Measurements from ENCODE around the gene IL12RB2. TPM values are rescaled to one million over a fixed set of nuclear protein-coding genes. Genes with fewer than 3 reads are reported as not detected.

The IL12RB2 gene
- total RNA-seq, 1 donor from 2014 or later, result not detected

DNA sequence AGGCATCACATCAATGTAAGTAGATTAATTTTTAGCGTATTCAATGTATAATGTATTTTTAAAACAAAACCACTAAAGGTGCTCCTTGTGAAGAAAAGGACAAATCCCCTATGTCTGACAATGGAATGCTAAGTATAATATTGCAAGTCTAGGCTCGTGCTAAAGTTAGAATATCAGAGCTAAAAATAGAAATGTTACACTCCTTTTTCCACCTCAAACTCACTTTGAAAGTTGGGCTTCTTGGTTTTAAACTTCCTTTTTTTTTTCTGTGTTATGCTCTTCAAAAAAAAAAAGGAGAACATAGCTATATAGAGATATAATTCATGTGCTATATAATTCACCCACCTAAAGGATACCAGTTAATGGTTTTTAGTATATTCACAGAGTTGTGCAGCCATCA is 126.2 kb downstream of the IL12RB2 start:
- no peaks in the 10 kb centered on the region for H3K27me3 Mint-ChIP-seq (ENCODE audit: unreplicated experiment)
- H3K9me3 Mint-ChIP-seq (ENCODE audit: unreplicated experiment), result no peaks in the 10 kb centered on the region
- H3K36me3 Mint-ChIP-seq (ENCODE audit: unreplicated experiment), result peaks cover 2% of the 10 kb centered on the region
- H3K4me3 Mint-ChIP-seq (ENCODE audit: unreplicated experiment), result no peak overlapping the region
- H3K4me1 Mint-ChIP-seq (ENCODE audit: unreplicated experiment), result peaks cover 27% of the 10 kb centered on the region
- TF ChIP-seq, protein P1, sequence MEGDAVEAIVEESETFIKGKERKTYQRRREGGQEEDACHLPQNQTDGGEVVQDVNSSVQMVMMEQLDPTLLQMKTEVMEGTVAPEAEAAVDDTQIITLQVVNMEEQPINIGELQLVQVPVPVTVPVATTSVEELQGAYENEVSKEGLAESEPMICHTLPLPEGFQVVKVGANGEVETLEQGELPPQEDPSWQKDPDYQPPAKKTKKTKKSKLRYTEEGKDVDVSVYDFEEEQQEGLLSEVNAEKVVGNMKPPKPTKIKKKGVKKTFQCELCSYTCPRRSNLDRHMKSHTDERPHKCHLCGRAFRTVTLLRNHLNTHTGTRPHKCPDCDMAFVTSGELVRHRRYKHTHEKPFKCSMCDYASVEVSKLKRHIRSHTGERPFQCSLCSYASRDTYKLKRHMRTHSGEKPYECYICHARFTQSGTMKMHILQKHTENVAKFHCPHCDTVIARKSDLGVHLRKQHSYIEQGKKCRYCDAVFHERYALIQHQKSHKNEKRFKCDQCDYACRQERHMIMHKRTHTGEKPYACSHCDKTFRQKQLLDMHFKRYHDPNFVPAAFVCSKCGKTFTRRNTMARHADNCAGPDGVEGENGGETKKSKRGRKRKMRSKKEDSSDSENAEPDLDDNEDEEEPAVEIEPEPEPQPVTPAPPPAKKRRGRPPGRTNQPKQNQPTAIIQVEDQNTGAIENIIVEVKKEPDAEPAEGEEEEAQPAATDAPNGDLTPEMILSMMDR (IDR thresholded peaks at IDR 0.05), result no peak
- H3K27ac Mint-ChIP-seq (ENCODE audit: unreplicated experiment), result no peak overlapping the region
- no peak for DNase-seq (ENCODE audit: extremely low spot score, unreplicated experiment)

DNA sequence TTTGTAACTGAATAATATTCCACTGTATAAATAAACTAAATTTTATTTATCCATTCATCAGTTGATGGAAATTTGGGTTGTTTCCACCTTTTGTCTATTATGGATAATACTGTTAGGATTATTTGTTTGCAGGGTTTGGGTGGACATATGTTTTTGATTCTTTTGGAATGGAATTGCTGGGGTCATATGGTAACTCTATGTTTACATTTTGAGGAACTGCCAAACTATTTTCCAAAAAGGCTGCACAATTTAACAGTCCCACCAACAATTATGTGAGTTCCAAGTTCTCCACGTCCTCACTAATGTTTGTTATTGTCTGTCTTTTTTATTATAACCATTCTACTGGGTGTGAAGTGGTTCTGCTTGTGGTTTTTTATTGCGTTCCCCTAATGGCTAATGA is 126.8 kb downstream of the IL12RB2 start:
- H3K9me3 Mint-ChIP-seq (ENCODE audit: unreplicated experiment), result no peaks in the 10 kb centered on the region
- peaks cover 2% of the 10 kb centered on the region for H3K36me3 Mint-ChIP-seq (ENCODE audit: unreplicated experiment)
- H3K4me1 Mint-ChIP-seq (ENCODE audit: unreplicated experiment), result peaks cover 27% of the 10 kb centered on the region
- no peak for DNase-seq (ENCODE audit: extremely low spot score, unreplicated experiment)
- H3K27ac Mint-ChIP-seq (ENCODE audit: unreplicated experiment), result peak overlapping the region; percentile 10
- no peak overlapping the region for H3K4me3 Mint-ChIP-seq (ENCODE audit: unreplicated experiment)
- H3K27me3 Mint-ChIP-seq (ENCODE audit: unreplicated experiment), result no peaks in the 10 kb centered on the region
- TF ChIP-seq, protein P1 (IDR thresholded peaks at IDR 0.05), result no peak

DNA sequence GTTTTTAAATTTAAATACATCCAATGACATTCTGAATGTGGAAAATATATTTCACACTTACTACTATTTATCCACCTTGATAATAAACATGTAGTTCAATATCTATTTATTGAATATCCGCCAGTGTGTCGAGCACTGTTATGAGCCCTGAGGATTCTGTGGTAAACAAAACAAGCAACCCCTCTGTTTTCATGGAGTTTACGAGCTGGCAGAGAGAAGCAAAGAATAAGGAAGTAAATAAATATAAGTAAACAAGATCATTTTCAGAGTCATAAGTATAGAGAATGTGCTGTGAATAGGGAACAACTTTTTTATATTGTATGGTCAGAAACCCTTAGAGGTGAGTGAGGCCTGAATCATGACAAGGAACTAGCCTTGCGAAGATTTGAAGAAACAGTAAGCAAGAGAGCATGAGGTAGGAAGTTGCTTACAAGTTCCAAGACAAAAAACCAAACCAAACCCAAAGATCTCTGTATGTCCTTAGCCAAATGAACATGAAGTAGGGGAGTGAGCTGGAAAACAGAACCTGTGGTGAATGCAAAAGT is 128.9 kb downstream of the IL12RB2 start:
- Mint-ChIP-seq H3K27me3 (ENCODE audit: unreplicated experiment) (no peaks in the 10 kb centered on the region), H3K27ac (ENCODE audit: unreplicated experiment) (no peak overlapping the region), H3K36me3 (ENCODE audit: unreplicated experiment) (no peaks in the 10 kb centered on the region), H3K4me3 (ENCODE audit: unreplicated experiment) (no peak overlapping the region), H3K4me1 (ENCODE audit: unreplicated experiment) (peaks cover 42% of the 10 kb centered on the region), H3K9me3 (ENCODE audit: unreplicated experiment) (no peaks in the 10 kb centered on the region)
- DNase-seq (ENCODE audit: extremely low spot score, unreplicated experiment), result no peak
- TF ChIP-seq, protein P1 (IDR thresholded peaks at IDR 0.05), result no peak

DNA sequence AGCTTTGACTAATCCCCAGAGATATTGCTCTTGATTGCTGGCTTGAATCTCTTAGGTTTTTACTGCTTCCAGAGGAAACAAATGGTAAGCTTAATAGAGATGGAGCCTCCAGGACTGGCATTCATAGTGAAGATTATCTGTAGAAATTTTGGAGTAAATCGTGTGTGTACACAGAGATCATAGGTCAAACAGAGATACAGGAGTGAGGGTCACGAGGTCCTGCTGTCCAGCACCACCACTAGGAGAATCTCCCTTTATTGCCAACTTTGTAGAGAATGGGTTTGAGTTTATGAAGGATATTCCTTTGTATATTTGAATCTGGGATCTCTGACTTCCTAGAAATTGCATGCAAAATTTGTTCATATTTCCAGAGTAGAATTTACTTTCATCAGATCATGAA is 130.3 kb downstream of the IL12RB2 start:
- DNase-seq (ENCODE audit: extremely low spot score, unreplicated experiment), result no peak
- H3K27me3 Mint-ChIP-seq (ENCODE audit: unreplicated experiment), result no peaks in the 10 kb centered on the region
- H3K4me3 Mint-ChIP-seq (ENCODE audit: unreplicated experiment), result no peak overlapping the region
- no peaks in the 10 kb centered on the region for H3K9me3 Mint-ChIP-seq (ENCODE audit: unreplicated experiment)
- no peak overlapping the region for H3K27ac Mint-ChIP-seq (ENCODE audit: unreplicated experiment)
- peaks cover 45% of the 10 kb centered on the region for H3K4me1 Mint-ChIP-seq (ENCODE audit: unreplicated experiment)
- TF ChIP-seq, protein P1 (IDR thresholded peaks at IDR 0.05), result no peak
- H3K36me3 Mint-ChIP-seq (ENCODE audit: unreplicated experiment), result no peaks in the 10 kb centered on the region

DNA sequence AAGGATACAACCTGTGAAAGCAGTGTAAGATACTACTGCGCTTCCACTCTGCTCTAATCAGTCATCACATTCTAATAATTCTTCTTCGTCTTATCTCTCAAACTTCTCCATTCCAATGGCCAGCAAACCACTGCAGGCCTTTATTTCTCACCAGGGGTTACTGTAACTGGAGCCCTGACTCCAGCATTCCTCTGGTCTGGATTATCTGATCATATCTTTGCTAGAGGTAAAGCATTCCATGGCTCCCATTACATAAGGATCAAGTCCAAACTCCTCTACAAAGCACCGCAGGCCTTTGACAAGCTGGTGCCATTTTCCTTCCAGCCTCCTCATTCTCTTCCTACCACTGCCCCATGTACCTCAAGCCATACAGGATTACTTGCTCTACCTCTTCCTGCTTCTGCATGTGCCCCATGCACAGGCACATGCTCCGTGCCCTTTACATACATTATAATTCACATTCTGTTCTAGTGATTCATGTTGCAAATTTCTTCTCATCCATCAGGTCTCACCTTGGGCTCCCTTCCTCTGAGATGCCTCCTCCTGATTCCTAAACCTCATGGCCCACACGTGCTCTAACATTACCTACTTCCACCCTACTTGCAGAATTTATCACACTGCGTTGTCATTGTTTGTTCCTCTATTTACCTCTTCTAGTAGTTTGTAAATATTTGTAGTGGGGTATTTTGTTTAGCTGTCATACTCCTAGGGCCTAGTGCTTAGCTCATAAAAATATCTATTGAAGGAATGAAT is 131.8 kb downstream of the IL12RB2 start:
- Mint-ChIP-seq H3K27me3 (ENCODE audit: unreplicated experiment) (no peaks in the 10 kb centered on the region), H3K36me3 (ENCODE audit: unreplicated experiment) (no peaks in the 10 kb centered on the region), H3K4me1 (ENCODE audit: unreplicated experiment) (peaks cover 36% of the 10 kb centered on the region), H3K9me3 (ENCODE audit: unreplicated experiment) (no peaks in the 10 kb centered on the region), H3K4me3 (ENCODE audit: unreplicated experiment) (no peak overlapping the region), H3K27ac (ENCODE audit: unreplicated experiment) (no peak overlapping the region)
- TF ChIP-seq, protein P1 (IDR thresholded peaks at IDR 0.05), result no peak
- no peak for DNase-seq (ENCODE audit: extremely low spot score, unreplicated experiment)

Data from osteocyte (in vitro differentiated cells).